H1 (cell line): Measurements from ENCODE around the gene MYCBP2. TPM values are rescaled to one million over a fixed set of nuclear protein-coding genes. Genes with fewer than 3 reads are reported as not detected.

Experiments
- polyA plus RNA-seq, 7 experiments: library from polyadenylated mRNA; depleted of rRNA in 3 of 7; stranded (reverse) in 5 of 7; unstranded in 2 of 7; fragments of >200 nt in 5 of 7; fragments of 200-250 nt in 2 of 7; gene quantifications; 1 replicate in 5 of 7; 2 replicates in 1 of 7; 4 replicates in 1 of 7; pipeline versions ENCODE4 v1.2.1 to v1.2.3, GENCODE V29; 2011 to 2013; ENCODE audit warnings: missing spikeins in 2 of 7, mixed read lengths in 2 of 7
- total RNA-seq: library from RNA; stranded (reverse); fragmentation: NEBNext Ultra II Directional; extraction: Animal tissue kit (Norgen Biotek cat#: 25700); gene quantifications from 2 replicates; pipeline ENCODE4 v1.2.1, GENCODE V29; 2021
- TF ChIP-seq, protein P1 (sequence below): fragments of 300-600 bp; sonication (generic); IDR thresholded peaks from 2 replicates; pipeline ENCODE4 v1.7.1; 2012; ENCODE audit warnings: low read length, moderate library complexity, mild to moderate bottlenecking, inconsistent platforms; ENCODE audit not compliant: insufficient replicate concordance

The MYCBP2 gene
- total and polyA plus RNA-seq, 2 of the 8 experiments (the other 6 are each of a cell fraction or from before 2014, with no cell fraction given), result 19.0 to 52.1 TPM

DNA sequence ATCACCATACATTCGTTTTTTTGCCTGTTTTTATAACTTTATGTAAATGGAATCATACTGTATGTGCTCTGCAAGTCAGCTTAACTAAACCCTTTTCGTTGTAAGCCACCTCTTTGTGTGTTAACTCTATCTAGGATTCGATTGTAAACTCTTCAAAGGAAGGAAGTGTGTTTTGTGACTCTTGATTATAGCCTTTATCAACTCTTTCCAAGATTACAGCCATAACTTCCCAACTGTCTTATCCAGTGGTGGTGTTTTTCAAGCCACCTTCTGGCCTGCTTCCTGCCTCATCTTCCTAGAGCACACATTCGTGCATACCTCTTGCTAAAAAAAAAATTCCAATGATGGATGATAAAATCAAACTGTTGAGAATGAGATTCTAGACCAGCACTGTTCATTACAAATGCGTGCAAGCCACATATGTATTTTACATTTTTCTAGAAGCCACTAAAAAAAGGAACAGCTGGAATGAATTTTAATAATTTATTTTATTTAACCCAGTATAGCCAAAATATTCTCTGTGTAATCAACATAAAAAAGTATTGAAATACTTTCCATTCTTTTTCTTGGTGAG, 287.9 kb downstream of the MYCBP2 start (continued):
- TF ChIP-seq, protein P1, sequence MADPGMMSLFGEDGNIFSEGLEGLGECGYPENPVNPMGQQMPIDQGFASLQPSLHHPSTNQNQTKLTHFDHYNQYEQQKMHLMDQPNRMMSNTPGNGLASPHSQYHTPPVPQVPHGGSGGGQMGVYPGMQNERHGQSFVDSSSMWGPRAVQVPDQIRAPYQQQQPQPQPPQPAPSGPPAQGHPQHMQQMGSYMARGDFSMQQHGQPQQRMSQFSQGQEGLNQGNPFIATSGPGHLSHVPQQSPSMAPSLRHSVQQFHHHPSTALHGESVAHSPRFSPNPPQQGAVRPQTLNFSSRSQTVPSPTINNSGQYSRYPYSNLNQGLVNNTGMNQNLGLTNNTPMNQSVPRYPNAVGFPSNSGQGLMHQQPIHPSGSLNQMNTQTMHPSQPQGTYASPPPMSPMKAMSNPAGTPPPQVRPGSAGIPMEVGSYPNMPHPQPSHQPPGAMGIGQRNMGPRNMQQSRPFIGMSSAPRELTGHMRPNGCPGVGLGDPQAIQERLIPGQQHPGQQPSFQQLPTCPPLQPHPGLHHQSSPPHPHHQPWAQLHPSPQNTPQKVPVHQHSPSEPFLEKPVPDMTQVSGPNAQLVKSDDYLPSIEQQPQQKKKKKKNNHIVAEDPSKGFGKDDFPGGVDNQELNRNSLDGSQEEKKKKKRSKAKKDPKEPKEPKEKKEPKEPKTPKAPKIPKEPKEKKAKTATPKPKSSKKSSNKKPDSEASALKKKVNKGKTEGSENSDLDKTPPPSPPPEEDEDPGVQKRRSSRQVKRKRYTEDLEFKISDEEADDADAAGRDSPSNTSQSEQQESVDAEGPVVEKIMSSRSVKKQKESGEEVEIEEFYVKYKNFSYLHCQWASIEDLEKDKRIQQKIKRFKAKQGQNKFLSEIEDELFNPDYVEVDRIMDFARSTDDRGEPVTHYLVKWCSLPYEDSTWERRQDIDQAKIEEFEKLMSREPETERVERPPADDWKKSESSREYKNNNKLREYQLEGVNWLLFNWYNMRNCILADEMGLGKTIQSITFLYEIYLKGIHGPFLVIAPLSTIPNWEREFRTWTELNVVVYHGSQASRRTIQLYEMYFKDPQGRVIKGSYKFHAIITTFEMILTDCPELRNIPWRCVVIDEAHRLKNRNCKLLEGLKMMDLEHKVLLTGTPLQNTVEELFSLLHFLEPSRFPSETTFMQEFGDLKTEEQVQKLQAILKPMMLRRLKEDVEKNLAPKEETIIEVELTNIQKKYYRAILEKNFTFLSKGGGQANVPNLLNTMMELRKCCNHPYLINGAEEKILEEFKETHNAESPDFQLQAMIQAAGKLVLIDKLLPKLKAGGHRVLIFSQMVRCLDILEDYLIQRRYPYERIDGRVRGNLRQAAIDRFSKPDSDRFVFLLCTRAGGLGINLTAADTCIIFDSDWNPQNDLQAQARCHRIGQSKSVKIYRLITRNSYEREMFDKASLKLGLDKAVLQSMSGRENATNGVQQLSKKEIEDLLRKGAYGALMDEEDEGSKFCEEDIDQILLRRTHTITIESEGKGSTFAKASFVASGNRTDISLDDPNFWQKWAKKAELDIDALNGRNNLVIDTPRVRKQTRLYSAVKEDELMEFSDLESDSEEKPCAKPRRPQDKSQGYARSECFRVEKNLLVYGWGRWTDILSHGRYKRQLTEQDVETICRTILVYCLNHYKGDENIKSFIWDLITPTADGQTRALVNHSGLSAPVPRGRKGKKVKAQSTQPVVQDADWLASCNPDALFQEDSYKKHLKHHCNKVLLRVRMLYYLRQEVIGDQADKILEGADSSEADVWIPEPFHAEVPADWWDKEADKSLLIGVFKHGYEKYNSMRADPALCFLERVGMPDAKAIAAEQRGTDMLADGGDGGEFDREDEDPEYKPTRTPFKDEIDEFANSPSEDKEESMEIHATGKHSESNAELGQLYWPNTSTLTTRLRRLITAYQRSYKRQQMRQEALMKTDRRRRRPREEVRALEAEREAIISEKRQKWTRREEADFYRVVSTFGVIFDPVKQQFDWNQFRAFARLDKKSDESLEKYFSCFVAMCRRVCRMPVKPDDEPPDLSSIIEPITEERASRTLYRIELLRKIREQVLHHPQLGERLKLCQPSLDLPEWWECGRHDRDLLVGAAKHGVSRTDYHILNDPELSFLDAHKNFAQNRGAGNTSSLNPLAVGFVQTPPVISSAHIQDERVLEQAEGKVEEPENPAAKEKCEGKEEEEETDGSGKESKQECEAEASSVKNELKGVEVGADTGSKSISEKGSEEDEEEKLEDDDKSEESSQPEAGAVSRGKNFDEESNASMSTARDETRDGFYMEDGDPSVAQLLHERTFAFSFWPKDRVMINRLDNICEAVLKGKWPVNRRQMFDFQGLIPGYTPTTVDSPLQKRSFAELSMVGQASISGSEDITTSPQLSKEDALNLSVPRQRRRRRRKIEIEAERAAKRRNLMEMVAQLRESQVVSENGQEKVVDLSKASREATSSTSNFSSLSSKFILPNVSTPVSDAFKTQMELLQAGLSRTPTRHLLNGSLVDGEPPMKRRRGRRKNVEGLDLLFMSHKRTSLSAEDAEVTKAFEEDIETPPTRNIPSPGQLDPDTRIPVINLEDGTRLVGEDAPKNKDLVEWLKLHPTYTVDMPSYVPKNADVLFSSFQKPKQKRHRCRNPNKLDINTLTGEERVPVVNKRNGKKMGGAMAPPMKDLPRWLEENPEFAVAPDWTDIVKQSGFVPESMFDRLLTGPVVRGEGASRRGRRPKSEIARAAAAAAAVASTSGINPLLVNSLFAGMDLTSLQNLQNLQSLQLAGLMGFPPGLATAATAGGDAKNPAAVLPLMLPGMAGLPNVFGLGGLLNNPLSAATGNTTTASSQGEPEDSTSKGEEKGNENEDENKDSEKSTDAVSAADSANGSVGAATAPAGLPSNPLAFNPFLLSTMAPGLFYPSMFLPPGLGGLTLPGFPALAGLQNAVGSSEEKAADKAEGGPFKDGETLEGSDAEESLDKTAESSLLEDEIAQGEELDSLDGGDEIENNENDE, result no peak
